CD4-positive, alpha-beta T cell treated with Interleukin-21 for 1 hour (primary cell): Measurements from ENCODE around the gene DUX4.
"Not testable (repeated sequence)": the region's sequence is repeated elsewhere in the genome, so short reads cannot be mapped to it uniquely, and the experiment has no call there.

ENCODE experiments used
- DNase-seq: peaks from one replicate; pipeline ENCODE4 v3.0.0-alpha.2; 2020

Gene DUX4

DNA sequence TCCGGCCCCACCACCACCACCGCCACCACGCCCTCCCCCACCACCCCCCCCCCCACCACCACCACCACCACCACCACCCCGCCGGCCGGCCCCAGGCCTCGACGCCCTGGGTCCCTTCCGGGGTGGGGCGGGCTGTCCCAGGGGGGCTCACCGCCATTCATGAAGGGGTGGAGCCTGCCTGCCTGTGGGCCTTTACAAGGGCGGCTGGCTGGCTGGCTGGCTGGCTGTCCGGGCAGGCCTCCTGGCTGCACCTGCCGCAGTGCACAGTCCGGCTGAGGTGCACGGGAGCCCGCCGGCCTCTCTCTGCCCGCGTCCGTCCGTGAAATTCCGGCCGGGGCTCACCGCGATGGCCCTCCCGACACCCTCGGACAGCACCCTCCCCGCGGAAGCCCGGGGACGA lies at the start of gene DUX4:
TSS of gene DUX4 (plus strand) at position 347 of the 400 bp plus-strand sequence. CDS start at position 347, 0 bp downstream.
- not testable (repeated sequence) for DNase-seq

DNA sequence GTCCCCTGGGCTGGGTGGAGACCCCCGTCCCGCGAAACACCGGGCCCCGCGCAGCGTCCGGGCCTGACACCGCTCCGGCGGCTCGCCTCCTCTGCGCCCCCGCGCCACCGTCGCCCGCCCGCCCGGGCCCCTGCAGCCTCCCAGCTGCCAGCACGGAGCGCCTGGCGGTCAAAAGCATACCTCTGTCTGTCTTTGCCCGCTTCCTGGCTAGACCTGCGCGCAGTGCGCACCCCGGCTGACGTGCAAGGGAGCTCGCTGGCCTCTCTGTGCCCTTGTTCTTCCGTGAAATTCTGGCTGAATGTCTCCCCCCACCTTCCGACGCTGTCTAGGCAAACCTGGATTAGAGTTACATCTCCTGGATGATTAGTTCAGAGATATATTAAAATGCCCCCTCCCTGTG lies 1.9 kb downstream of the DUX4 start:
- DNase-seq: not testable (repeated sequence)

DNA sequence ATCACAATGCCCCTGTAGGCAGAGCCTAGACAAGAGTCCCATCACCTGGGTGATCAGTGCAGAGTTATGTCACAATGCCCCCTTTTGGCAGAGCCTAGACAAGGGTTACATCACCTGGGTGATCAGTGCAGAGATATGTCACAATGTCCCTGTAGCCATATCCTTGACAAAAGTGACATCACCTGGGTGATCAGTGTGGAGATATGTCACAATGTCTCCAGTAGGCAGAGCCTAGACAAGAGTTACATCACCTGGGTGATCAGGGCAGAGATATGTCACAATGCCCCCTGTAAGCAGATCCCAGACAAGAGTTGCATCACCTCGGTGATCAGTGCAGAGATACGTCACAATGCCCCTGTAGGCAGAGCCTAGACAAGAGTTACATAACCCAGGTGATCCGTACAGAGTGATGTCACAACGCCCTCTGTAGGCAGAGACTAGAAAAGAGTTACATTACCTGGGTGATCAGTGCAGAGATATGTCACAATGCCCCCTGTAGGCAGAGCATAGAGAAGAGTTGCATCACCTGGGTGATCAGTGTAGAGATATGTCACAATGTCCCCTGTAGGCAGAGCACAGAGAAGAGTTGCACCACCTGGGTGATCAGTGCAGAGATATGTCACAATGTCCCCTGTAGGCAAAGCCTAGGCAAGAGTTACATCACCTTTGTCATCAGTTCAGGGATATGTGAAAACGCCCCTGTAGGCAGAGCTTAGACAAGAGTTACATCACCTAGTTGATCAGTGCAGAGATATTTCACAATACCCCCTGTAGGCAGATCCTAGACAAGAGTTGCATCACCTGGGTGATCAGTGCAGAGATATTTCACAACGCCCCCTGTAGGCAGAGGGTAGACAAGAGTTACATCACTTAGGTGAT lies 4.4 kb downstream of the DUX4 start:
- peak; percentile 6 for DNase-seq

DNA sequence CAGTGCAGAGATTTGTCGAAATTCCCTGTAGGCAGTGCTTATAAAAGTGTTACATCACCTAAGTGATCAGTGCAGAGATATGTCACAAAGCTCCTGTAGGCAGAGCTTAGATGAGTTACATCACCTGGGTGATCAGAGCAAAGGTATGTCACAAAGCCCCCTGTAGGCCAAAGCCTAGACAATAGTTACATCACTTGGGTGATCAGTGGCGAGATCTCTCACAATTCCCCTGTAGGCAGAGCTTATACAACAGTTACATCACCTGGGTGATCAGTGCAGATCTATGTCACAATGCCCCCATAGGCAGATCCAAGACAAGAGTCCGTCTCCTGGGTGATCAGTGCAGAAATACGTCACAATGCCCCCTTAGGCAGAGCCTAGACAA lies 5.0 kb downstream of the DUX4 start:
- not testable (repeated sequence) for DNase-seq

DNA sequence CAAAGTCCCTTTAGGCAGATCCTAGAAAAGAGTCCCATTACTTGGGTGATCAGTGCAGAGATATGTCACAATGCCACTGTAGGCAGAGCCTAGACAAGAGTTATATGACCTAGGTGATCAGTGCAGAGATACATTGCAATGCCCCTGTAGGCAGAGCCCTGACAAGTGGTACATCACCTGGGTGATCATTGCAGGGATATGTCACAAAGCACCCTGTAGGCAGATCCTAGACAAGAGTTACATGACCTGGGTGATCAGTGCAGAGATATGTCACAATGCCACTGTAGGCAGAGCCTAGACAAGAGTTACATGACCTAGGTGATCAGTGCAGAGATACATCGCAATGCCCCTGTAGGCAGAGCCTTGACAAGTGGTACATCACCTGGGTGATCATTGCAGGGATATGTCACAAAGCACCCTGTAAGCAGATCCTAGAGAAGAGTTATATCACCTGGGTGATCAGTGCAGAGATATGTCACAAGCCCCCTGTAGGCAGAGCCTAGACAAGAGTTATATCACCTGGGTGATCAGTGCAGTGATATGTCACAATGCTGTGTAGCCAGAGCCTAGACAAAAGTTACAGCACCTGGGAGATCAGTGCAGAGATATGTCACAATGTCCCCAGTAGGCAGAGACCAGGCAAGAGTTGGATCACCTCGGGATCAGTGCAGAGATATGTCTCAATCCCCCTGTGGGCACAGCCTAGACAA lies 5.6 kb downstream of the DUX4 start:
- not testable (repeated sequence) for DNase-seq

DNA sequence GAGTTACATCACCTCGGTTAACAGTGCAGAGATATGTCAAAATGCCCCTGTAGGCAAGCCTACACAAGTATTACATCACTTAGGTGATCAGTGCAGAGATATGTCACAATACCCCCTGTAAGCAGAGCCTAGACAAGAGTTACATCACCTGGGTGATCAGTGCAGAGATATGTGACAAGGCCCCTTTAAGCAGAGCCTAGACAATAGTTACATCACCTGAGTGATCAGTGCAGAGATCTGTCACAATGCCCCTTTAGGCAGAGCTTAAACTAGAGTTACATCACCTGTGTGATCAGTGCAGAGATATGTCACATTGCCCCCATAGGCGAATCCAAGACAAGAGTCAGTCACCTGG lies 6.1 kb downstream of the DUX4 start:
- not testable (repeated sequence) for DNase-seq

DNA sequence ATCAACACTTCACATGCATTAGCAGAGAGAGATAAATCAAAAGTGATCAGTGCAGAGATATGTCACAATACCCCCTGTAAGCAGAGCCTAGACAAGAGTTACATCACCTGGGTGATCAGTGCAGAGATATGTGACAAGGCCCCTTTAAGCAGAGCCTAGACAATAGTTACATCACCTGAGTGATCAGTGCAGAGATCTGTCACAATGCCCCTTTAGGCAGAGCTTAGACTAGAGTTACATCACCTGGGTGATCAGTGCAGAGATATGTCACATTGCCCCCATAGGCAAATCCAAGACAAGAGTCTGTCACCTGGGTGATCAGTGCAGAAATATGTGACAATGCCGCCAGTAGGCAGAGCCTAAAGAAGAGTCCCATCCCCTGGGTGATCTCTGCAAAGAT lies 7.4 kb downstream of the DUX4 start:
- DNase-seq: not testable (repeated sequence)

DNA sequence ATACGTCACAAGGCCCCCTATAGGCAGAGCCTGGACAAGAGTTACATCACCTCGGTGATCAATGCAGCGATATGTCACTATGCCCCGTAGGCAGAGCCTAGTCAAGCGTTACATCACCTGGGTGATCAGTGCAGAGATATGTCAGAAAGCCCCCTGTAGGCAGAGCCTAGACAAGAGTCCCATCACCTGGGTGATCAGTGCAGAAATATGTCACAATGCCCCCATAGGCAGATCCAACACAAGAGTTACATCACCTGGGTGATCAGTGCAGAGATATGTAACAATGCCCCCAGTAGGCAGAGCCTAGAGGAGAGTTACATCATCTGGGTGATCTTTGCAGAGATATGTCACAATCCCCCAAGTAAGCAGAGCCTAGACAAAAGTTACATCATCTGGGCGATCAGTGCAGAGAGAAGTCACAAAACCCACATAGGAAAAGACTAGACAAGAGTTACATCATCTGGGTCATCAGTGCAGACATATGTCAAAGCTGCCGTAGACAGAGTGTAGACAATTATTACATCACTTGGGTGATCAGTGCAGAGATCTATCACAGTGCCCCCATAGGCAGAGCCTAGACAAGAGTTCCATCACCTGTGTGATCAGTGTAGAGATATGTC lies 8.0 kb downstream of the DUX4 start:
- DNase-seq: peak; percentile 1

DNA sequence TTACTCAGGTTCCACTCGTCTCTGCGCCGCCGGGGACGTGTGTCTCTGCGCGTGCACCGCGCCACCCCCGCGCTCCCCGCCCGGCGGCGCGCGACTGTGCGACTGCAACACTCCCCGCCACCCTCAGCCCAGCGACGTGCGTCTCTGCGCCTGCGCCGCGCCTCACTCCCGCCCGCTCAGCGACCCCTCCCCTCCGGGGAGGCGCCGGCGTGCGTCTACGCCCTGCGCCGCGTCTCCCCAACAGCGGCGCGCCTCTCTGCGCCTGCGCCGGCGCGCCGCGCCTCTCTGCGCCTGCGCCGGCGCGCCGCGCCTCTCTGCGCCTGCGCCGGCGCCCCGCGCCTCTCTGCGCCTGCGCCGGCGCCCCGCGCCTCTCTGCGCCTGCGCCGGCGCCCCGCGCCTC lies 29.9 kb downstream of the DUX4 start:
- DNase-seq: not testable (repeated sequence)
